HFF-Myc (cell line): ENCODE data around the gene KIF3C.

Source experiments
- DNase-seq: peaks from one replicate; pipeline ENCODE4 v3.0.0-alpha.2; 2011; ENCODE audit warnings: low read depth; ENCODE audit errors: extremely low read depth
- H3K4me3 ChIP-seq: replicated peaks from 2 replicates; pipeline ENCODE4 v1.5.1; 2011; ENCODE audit warnings: low read depth, mild to moderate bottlenecking, control low read depth, low read length
- TF ChIP-seq, protein P1 (sequence below): IDR thresholded peaks from 2 replicates; pipeline ENCODE4 v1.5.1; 2012; ENCODE audit warnings: mild to moderate bottlenecking, low read depth, low read length, control low read depth; ENCODE audit errors: missing control alignments

Gene KIF3C

DNA sequence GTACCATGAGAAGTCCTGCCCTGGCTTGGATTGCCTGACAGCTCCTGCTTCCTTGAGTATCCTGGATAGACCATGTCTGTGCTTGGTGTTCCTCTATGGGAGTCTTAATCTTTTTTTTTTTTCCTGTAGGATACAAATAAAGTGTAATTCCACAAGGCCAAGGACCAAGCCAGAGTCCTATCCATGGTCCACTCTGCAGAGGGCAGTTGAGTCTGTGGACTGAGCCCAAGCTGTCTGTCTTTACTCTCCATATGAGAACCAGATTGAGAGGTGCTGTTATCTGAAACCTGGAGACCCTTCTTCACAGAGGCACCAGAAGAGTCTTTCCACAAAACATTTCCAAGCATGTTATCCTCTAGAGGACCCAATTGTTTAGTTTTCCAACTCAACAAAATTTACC lies 1.4 kb upstream of the KIF3C start:
- TF ChIP-seq, protein P1, sequence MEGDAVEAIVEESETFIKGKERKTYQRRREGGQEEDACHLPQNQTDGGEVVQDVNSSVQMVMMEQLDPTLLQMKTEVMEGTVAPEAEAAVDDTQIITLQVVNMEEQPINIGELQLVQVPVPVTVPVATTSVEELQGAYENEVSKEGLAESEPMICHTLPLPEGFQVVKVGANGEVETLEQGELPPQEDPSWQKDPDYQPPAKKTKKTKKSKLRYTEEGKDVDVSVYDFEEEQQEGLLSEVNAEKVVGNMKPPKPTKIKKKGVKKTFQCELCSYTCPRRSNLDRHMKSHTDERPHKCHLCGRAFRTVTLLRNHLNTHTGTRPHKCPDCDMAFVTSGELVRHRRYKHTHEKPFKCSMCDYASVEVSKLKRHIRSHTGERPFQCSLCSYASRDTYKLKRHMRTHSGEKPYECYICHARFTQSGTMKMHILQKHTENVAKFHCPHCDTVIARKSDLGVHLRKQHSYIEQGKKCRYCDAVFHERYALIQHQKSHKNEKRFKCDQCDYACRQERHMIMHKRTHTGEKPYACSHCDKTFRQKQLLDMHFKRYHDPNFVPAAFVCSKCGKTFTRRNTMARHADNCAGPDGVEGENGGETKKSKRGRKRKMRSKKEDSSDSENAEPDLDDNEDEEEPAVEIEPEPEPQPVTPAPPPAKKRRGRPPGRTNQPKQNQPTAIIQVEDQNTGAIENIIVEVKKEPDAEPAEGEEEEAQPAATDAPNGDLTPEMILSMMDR: no peak

DNA sequence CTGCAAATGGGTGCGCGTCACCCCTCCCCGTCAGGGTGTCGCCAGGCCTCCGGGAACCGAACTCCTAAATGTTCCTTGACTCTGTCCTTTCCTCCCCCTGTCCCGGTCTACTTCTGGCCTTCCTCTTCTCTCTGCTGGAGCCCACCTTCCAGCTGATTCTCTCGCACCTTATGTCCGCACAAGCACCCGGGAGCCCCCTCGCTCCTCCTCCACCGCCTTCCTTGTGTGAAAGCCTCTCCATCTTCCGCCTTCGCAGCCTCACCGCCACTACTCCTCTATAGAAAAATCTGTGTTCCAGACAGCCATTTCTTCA lies 627 bp upstream of the KIF3C start:
- H3K4me3 ChIP-seq: peak overlapping the region; percentile 77
- TF ChIP-seq, protein P1: no peak

More for the DNA sequence above, 1.4 kb upstream of the KIF3C start:
- H3K4me3 ChIP-seq: no peak overlapping the region
- no peak for DNase-seq

DNA sequence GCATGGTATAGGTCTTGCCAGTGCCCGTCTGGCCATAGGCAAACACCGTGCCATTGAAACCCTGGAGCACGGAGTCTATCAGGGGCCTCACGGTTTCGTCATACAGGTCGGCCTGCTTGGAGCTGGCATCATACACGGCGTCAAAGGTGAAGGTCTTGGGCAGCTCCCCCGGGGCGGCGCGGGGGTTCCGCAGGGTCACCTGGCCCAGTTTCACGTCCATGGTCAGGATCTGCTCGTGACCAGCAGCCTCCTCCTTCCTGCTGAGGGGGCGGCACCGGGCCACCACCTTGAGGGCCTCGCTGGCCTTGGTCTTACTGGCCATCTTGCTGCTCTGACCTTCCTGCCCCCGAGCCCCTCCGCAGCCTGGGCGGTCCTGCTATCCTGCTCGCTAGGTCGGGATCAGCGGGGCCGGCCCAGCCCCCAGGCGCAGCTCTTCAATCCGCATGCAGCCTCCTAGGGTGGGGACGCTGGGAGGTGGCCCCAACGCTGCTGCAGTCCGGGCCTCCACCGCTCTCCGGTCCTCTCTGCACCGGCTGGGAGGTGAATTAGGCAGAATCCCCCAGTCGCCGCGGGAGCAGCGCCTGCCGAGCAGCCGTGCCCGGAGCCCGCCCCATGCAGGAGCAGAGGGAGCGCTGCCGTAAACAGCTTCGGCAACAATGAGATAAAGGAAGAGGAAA lies 563 bp downstream of the KIF3C start:
- no peak for DNase-seq
- H3K4me3 ChIP-seq: peak overlapping the region; percentile 77
- TF ChIP-seq, protein P1: no peak

More for the DNA sequence above, 627 bp upstream of the KIF3C start:
- DNase-seq: no peak

DNA sequence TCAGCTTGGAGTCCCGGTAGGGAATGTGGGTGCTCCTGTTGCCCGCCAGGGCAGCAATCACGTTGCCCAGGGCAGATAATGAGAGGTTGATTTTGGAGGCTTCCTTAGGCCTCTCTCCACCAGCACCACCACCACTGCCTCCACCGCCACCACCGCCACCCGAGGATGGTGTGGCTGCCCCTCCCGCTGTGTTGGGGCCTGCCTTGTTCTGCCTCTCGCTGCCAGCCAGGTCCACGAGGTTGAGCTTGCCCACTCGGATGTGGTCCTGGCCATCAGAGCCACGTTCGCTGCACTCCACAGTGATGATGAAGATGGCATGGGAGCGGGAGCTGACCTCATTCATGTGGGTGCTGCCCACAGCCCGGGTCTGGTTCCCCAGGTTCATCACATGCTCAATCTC lies 1.3 kb downstream of the KIF3C start:
- H3K4me3 ChIP-seq: peak overlapping the region; percentile 77
- no peak for DNase-seq
- TF ChIP-seq, protein P1: no peak

DNA sequence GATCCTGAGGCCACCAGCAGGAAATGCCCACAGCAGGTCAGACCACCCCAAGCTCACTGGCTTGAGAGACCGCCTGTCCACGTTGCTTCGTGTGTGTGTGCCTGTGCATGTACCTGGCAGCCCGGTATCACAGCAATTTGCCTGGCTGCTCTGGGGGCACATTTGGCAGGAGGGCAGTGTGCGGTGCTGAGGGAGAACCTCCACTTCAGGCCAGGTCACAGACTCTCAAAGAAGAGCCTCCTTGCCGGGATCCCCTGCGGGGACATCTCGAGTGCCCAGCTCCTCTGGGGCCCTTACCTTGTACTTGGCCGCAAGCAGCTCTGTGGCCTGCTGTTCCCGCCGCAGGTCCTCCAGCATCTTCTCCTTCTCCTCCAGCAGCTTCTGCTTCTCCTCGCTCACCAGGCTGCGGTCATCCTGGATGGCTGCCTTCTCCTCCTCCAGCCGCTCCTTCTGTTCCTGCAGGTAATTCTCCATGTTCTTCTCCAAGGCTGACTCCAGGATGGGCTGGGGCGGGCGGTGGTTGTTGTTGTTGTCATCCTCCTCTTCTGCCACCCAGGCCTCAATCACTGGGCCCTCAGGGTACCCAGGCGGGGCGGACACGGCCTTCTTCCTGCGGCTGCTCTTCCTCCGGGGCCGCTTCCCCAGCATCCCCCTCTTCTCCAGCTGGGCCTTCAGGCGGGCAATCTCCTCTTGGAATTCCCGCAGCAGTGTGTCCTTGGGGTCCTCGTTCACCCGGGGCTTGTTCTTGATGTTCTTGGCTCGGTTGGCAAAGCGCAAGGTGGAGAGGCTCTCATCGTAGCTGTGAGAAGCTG lies 2.0 kb downstream of the KIF3C start:
- no peak for DNase-seq
- H3K4me3 ChIP-seq: no peak overlapping the region
- TF ChIP-seq, protein P1: no peak

DNA sequence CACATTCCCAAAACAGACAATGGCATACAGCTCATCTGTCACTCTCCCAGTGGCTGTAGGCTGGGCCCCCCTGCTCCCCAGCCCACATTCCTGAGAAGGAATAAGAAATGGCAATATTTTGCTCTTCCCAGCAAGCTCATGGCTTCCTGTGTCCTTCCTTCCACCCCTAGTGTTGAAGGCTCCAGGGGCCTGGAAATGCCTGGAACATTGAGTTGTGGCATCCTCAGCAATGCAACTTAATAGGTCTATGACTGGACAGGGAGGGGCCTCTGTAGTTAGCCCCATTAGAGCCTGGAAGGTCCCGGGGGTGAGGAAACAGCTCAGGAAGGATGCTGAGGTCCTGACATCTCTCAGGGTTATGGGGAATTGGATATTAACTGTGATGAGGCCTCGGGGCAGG lies 3.3 kb downstream of the KIF3C start:
- H3K4me3 ChIP-seq: no peak overlapping the region
- TF ChIP-seq, protein P1: no peak
- DNase-seq: no peak
